ENCODE results near the gene RYK.

The RYK gene

GRCh38 chr3:134249296-134249841 is 1.3 kb downstream of the RYK start:
- H3K4me3 ChIP-seq = peak overlapping the region; percentile 87
- no peak for TF ChIP-seq CTCF (IDR thresholded peaks at IDR 0.05)
- DNase-seq (ENCODE audit: low spot score) = no peak

GRCh38 chr3:134244921-134245320 is 5.7 kb downstream of the RYK start:
- no peak overlapping the region for H3K4me3 ChIP-seq
- no peak overlapping the region for H3K27ac ChIP-seq
- no peak for DNase-seq (ENCODE audit: low spot score)
- no peak for TF ChIP-seq CTCF (IDR thresholded peaks at IDR 0.05)

More at GRCh38 chr3:134249296-134249841, 1.3 kb downstream of the RYK start:
- peak overlapping the region; percentile 83 to 95 for H3K27ac ChIP-seq

- no peak for DNase-seq (ENCODE audit: low spot score)
- peak overlapping the region; percentile 16 to 62 for H3K27ac ChIP-seq
Observed at GRCh38 chr3:134242649-134243617, 7.7 kb downstream of the RYK start.

GRCh38 chr3:134239538-134239937 is 11.1 kb downstream of the RYK start:
- DNase-seq (ENCODE audit: low spot score) = no peak
- Histone ChIP-seq H3K4me3 (no peak overlapping the region), H3K27ac (no peak overlapping the region)
- no peak for TF ChIP-seq CTCF (IDR thresholded peaks at IDR 0.05)

More at GRCh38 chr3:134242649-134243617, 7.7 kb downstream of the RYK start:
- H3K4me3 ChIP-seq = no peak overlapping the region
- no peak for TF ChIP-seq CTCF (IDR thresholded peaks at IDR 0.05)

- no peak for DNase-seq (ENCODE audit: low spot score)
- no peak overlapping the region for H3K4me3 ChIP-seq
- no peak for TF ChIP-seq CTCF (IDR thresholded peaks at IDR 0.05)
- peak overlapping the region; percentile 31 to 69 for H3K27ac ChIP-seq
Observed at GRCh38 chr3:134237454-134238145, 13.1 kb downstream of the RYK start.

GRCh38 chr3:134236505-134237170 is 14.0 kb downstream of the RYK start:
- Histone ChIP-seq H3K27ac (peak overlapping the region; percentile 56 to 69), H3K4me3 (no peak overlapping the region)
- no peak for TF ChIP-seq CTCF (IDR thresholded peaks at IDR 0.05)
- no peak for DNase-seq (ENCODE audit: low spot score)
